OCI-LY3 (cell line): ENCODE data around the gene NID1.

Source experiments
- H2AFZ ChIP-seq: fragments of 200-600, 300-600 bp; shearing (Covaris generic); 2 replicates; pipeline ENCODE4 v1.6.0; 2014; ENCODE audit warnings: antibody characterized with exemption, low read depth, low read length
- H3K27ac ChIP-seq: fragments of 200-600, 300-600 bp; sonication (generic); 2 replicates; pipeline ENCODE4 v1.5.1; 2014; ENCODE audit warnings: mild to moderate bottlenecking, low read length, moderate library complexity, mixed read lengths
- H3K27me3 ChIP-seq: fragments of 200-600, 300-600 bp; sonication (generic); 2 replicates; pipeline ENCODE4 v1.6.1; 2014; ENCODE audit warnings: low read depth, low read length, mixed read lengths
- H3K36me3 ChIP-seq: fragments of 200-600, 300-600 bp; sonication (generic); replicated peaks from 2 replicates; pipeline ENCODE3; 2014; ENCODE audit warnings: low read depth, low read length, mixed read lengths
- H3K4me1 ChIP-seq: fragments of 300-600, 200-600 bp; sonication (generic); 2 replicates; pipeline ENCODE4 v1.6.1; 2014; ENCODE audit warnings: low read length, mixed read lengths
- H3K4me2 ChIP-seq: fragments of 200-600, 300-600 bp; sonication (generic); 2 replicates; pipeline ENCODE4 v1.6.1; 2014; ENCODE audit warnings: low read length, mixed read lengths
- H3K4me3 ChIP-seq: fragments of 300-600, 200-600 bp; sonication (generic); 2 replicates; pipeline ENCODE4 v1.5.1; 2014; ENCODE audit warnings: antibody characterized with exemption, mild to moderate bottlenecking, low read length, moderate library complexity
- H3K79me2 ChIP-seq: fragments of 300-600, 200-600 bp; shearing (Covaris generic); 2 replicates; pipeline ENCODE4 v1.6.1; 2014; ENCODE audit warnings: mild to moderate bottlenecking, low read length, mixed read lengths
- H3K9ac ChIP-seq: fragments of 300-600, 200-600 bp; shearing (Covaris generic); 2 replicates; pipeline ENCODE4 v1.6.0; 2014; ENCODE audit warnings: mild to moderate bottlenecking, low read length, moderate library complexity
- H3K9me3 ChIP-seq: fragments of 200-600, 300-600 bp; shearing (Covaris generic); 2 replicates; pipeline ENCODE4 v1.6.1; 2014; ENCODE audit warnings: low read length, mixed read lengths; ENCODE audit not compliant: insufficient read depth
- H4K20me1 ChIP-seq: fragments of 200-600, 300-600 bp; sonication (generic); 2 replicates; pipeline ENCODE4 v1.6.1; 2016; ENCODE audit warnings: low read length, mixed read lengths; ENCODE audit not compliant: insufficient read depth
- CTCF ChIP-seq: fragments of 200-600, 300-600 bp; sonication (generic); IDR thresholded peaks from 2 replicates; pipeline ENCODE4 v1.5.1; 2014; ENCODE audit warnings: antibody characterized with exemption, low read length, low read depth
- EZH2phosphoT487 ChIP-seq: fragments of 200-600 bp; shearing (Covaris generic); IDR thresholded peaks from 2 replicates; pipeline ENCODE4 v1.6.1; 2018; ENCODE audit warnings: antibody characterized with exemption, mixed run types, low read depth

The NID1 gene

GRCh38 chr1:235950318-235950717 is 114.6 kb downstream of the NID1 start:
- H3K4me2 ChIP-seq: no peak overlapping the region
- H3K36me3 ChIP-seq: no peaks in the 10 kb centered on the region
- peaks cover 40% of the 10 kb centered on the region for H3K4me1 ChIP-seq
- no peak overlapping the region for H3K27ac ChIP-seq
- H3K4me3 ChIP-seq: no peak overlapping the region
- H3K27me3 ChIP-seq: peaks cover 55% of the 10 kb centered on the region
- no peaks in the 10 kb centered on the region for H3K79me2 ChIP-seq
- H3K9ac ChIP-seq: no peak overlapping the region
- H4K20me1 ChIP-seq: peaks cover 8% of the 10 kb centered on the region; the same call in 1 of the 2 replicates
- TF ChIP-seq EZH2phosphoT487 (no peak), CTCF (no peak)
- H2AFZ ChIP-seq: no peak overlapping the region
- no peaks in the 10 kb centered on the region for H3K9me3 ChIP-seq

DNA sequence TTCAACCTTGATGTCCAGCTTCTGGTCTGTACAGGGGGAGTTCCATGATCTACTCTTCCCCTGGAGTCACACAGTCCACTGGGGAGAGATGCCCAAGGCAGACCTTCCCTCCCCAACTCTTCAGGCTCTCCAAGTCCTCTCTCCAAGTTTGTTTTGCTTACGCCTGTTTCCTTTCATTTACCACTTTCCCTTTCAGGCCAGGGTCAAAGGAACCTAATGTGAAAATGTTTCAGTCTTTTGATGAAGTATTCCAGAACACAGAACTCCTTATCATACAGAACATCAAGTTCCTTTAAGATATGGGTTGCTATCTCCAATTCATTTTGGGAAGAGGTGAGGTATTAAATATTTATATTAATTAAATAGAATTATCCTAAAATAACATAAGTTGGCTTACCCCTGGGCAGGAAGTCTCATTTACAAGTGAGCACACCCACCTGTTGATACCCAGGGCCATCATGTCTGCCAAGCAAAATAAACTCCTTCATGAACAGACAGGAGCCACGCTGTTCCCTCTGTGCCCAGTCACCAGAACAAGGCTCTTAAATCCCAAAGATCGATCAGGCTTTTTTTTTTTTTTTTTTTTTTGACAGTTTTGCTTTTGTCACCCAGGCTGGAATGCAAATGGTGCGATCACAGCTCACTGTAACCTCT is 116.0 kb downstream of the NID1 start:
- H3K79me2 ChIP-seq: no peaks in the 10 kb centered on the region
- H3K9ac ChIP-seq: no peak overlapping the region
- H4K20me1 ChIP-seq: 0 out of 2 replicates have a peak, but pooled peaks cover 2% of the 10 kb centered on the region
- peaks cover 26% of the 10 kb centered on the region for H3K4me1 ChIP-seq
- no peak overlapping the region for H2AFZ ChIP-seq
- H3K27ac ChIP-seq: no peak overlapping the region
- no peak overlapping the region for H3K4me3 ChIP-seq
- TF ChIP-seq EZH2phosphoT487 (no peak), CTCF (no peak)
- H3K27me3 ChIP-seq: peaks cover 64% of the 10 kb centered on the region
- H3K9me3 ChIP-seq: no peaks in the 10 kb centered on the region
- no peaks in the 10 kb centered on the region for H3K36me3 ChIP-seq
- no peak overlapping the region for H3K4me2 ChIP-seq

GRCh38 chr1:235947989-235948388 is 116.9 kb downstream of the NID1 start:
- H3K4me2 ChIP-seq: no peak overlapping the region
- H3K9me3 ChIP-seq: no peaks in the 10 kb centered on the region
- H3K4me3 ChIP-seq: no peak overlapping the region
- H3K27ac ChIP-seq: no peak overlapping the region
- no peaks in the 10 kb centered on the region for H3K36me3 ChIP-seq
- no peak overlapping the region for H3K9ac ChIP-seq
- H3K4me1 ChIP-seq: peaks cover 17% of the 10 kb centered on the region
- peaks cover 59% of the 10 kb centered on the region for H3K27me3 ChIP-seq
- no peak overlapping the region for H2AFZ ChIP-seq
- H4K20me1 ChIP-seq: no peaks in the 10 kb centered on the region
- no peaks in the 10 kb centered on the region for H3K79me2 ChIP-seq
- no peak for TF ChIP-seq EZH2phosphoT487
- no peak for TF ChIP-seq CTCF

- Histone ChIP-seq H2AFZ (no peak overlapping the region), H4K20me1 (no peaks in the 10 kb centered on the region), H3K27me3 (peaks cover 60% of the 10 kb centered on the region), H3K79me2 (no peaks in the 10 kb centered on the region), H3K27ac (no peak overlapping the region), H3K36me3 (no peaks in the 10 kb centered on the region), H3K9ac (no peak overlapping the region), H3K4me1 (peaks cover 11% of the 10 kb centered on the region), H3K4me3 (peak overlapping the region; percentile 35; the same call in 1 of the 2 replicates), H3K4me2 (peak overlapping the region; percentile 50), H3K9me3 (no peaks in the 10 kb centered on the region)
- peak; percentile 80 for TF ChIP-seq CTCF
- no peak for TF ChIP-seq EZH2phosphoT487
Observed at GRCh38 chr1:235946571-235946981, 118.3 kb downstream of the NID1 start.
